H1 (cell line): Measurements from ENCODE around the gene NUBPL. TPM values are rescaled to one million over a fixed set of nuclear protein-coding genes. Genes with fewer than 3 reads are reported as not detected.

Source experiments
- EGR1 ChIP-seq: IDR thresholded peaks from 2 replicates; pipeline ENCODE4 v1.6.1; 2011; ENCODE audit warnings: low read depth, low read length, borderline replicate concordance
- MAFK ChIP-seq: IDR thresholded peaks from 2 replicates; pipeline ENCODE4 v1.6.1; 2012; ENCODE audit warnings: low read depth, mild to moderate bottlenecking, improper control_type of control experiment, low read length
- SIX5 ChIP-seq: IDR thresholded peaks from 2 replicates; pipeline ENCODE4 v1.6.1; 2011; ENCODE audit warnings: mild to moderate bottlenecking, low read depth, low read length
- polyA plus RNA-seq, 7 experiments: library from polyadenylated mRNA; depleted of rRNA in 3 of 7; stranded (reverse) in 5 of 7; unstranded in 2 of 7; fragments of >200 nt in 5 of 7; fragments of 200-250 nt in 2 of 7; gene quantifications; 1 replicate in 5 of 7; 2 replicates in 1 of 7; 4 replicates in 1 of 7; pipeline versions ENCODE4 v1.2.1 to v1.2.3, GENCODE V29; 2011 to 2013; ENCODE audit warnings: missing spikeins in 2 of 7, mixed read lengths in 2 of 7
- total RNA-seq: library from RNA; stranded (reverse); fragmentation: NEBNext Ultra II Directional; extraction: Animal tissue kit (Norgen Biotek cat#: 25700); gene quantifications from 2 replicates; pipeline ENCODE4 v1.2.1, GENCODE V29; 2021

NUBPL gene
- total and polyA plus RNA-seq, 2 of the 8 experiments (the other 6 are each of a cell fraction or from before 2014, with no cell fraction given) = 1.6 to 6.8 TPM

- no peak for TF ChIP-seq MAFK
- no peak for TF ChIP-seq EGR1
- no peak for TF ChIP-seq SIX5
These were observed 205.2 kb downstream of the NUBPL start (continued) for GRCh38 chr14:31766315-31766892.
